ENCODE measurements around the gene RAPGEF4.

RAPGEF4 gene

GRCh38 chr2:172917716-172918115 is 182.1 kb downstream of the RAPGEF4 start:
- no peak for DNase-seq

GRCh38 chr2:172919732-172920131 is 184.1 kb downstream of the RAPGEF4 start:
- no peak for DNase-seq

GRCh38 chr2:172921532-172922236 is 186.0 kb downstream of the RAPGEF4 start:
- no peak for DNase-seq

- DNase-seq: no peak
Observed at GRCh38 chr2:172922306-172922705, 186.7 kb downstream of the RAPGEF4 start.

- DNase-seq: no peak
Observed at GRCh38 chr2:172922815-172923214, 187.2 kb downstream of the RAPGEF4 start.

- no peak for DNase-seq
Observed at GRCh38 chr2:172924097-172924660, 188.5 kb downstream of the RAPGEF4 start.

GRCh38 chr2:172925600-172925999 is 190.0 kb downstream of the RAPGEF4 start:
- DNase-seq: no peak

GRCh38 chr2:172926785-172927640 is 191.4 kb downstream of the RAPGEF4 start:
- no peak for DNase-seq

GRCh38 chr2:172927641-172928357 is 192.2 kb downstream of the RAPGEF4 start:
- no peak for DNase-seq

- DNase-seq: no peak
Observed at GRCh38 chr2:172928756-172929155, 193.1 kb downstream of the RAPGEF4 start.

GRCh38 chr2:172929644-172930043 is 194.0 kb downstream of the RAPGEF4 start:
- no peak for DNase-seq

- DNase-seq: no peak
Observed at GRCh38 chr2:172930871-172931255, 195.2 kb downstream of the RAPGEF4 start.

GRCh38 chr2:172931256-172931894 is 195.7 kb downstream of the RAPGEF4 start:
- no peak for DNase-seq

- DNase-seq: peak; percentile 24
Observed at GRCh38 chr2:172931918-172932520, 196.4 kb downstream of the RAPGEF4 start.

GRCh38 chr2:172937884-172938712 is 202.5 kb downstream of the RAPGEF4 start:
- DNase-seq: no peak

GRCh38 chr2:172938713-172939375 is 203.2 kb downstream of the RAPGEF4 start:
- DNase-seq: no peak

GRCh38 chr2:172943539-172943938 is 207.9 kb downstream of the RAPGEF4 start:
- DNase-seq: no peak

GRCh38 chr2:172944022-172944793 is 208.6 kb downstream of the RAPGEF4 start:
- no peak for DNase-seq

GRCh38 chr2:172944794-172945509 is 209.3 kb downstream of the RAPGEF4 start:
- DNase-seq: no peak

All from NCI-H774 (cell line).